ENCODE results near the gene MVK.

The MVK gene

GRCh38 chr12:109573029-109573913 is at the start of gene MVK, which contains the start of gene MMAB:
Gene MVK (plus strand): TSS chr12:109573794. CDS start chr12:109574823, 1,029 bp downstream.
Gene MMAB (minus strand): TSS chr12:109573504. CDS start chr12:109573480, 24 bp downstream.
- peak; percentile 99 for DNase-seq

- DNase-seq, result no peak
Measured at GRCh38 chr12:109524466-109525278, 48.9 kb upstream of the MVK start.

- no peak for DNase-seq
Measured at GRCh38 chr12:109525279-109525585, 48.4 kb upstream of the MVK start.

GRCh38 chr12:109527489-109528123 is 46.0 kb upstream of the MVK start:
- no peak for DNase-seq

GRCh38 chr12:109529691-109530640 is 43.6 kb upstream of the MVK start:
- DNase-seq, result no peak

- DNase-seq, result no peak
Measured at GRCh38 chr12:109531411-109531810, 42.2 kb upstream of the MVK start.

GRCh38 chr12:109532721-109533486 is 40.7 kb upstream of the MVK start:
- no peak for DNase-seq

- DNase-seq, result no peak
Measured at GRCh38 chr12:109533487-109533740, 40.2 kb upstream of the MVK start.

- DNase-seq, result no peak
Measured at GRCh38 chr12:109534456-109534855, 39.1 kb upstream of the MVK start.

GRCh38 chr12:109535231-109535862 is 38.2 kb upstream of the MVK start:
- no peak for DNase-seq

- no peak for DNase-seq
Measured at GRCh38 chr12:109535863-109536250, 37.7 kb upstream of the MVK start.

GRCh38 chr12:109537136-109537535 is 36.5 kb upstream of the MVK start:
- DNase-seq, result no peak

- no peak for DNase-seq
Measured at GRCh38 chr12:109538191-109538863, 35.3 kb upstream of the MVK start.

- no peak for DNase-seq
Measured at GRCh38 chr12:109539508-109539907, 34.1 kb upstream of the MVK start.

- DNase-seq, result no peak
Measured at GRCh38 chr12:109540526-109541412, 32.8 kb upstream of the MVK start.

GRCh38 chr12:109541413-109541726 is 32.2 kb upstream of the MVK start:
- no peak for DNase-seq

- peak; percentile 34 for DNase-seq
Measured at GRCh38 chr12:109542014-109542413, 31.6 kb upstream of the MVK start.

- no peak for DNase-seq
Measured at GRCh38 chr12:109542876-109543275, 30.7 kb upstream of the MVK start.

- peak; percentile 24 for DNase-seq
Measured at GRCh38 chr12:109544955-109545531, 28.6 kb upstream of the MVK start.
